Breast epithelium (tissue), 4 donors: ENCODE data around the gene NEDD8. TPM values are rescaled to one million over a fixed set of nuclear protein-coding genes. Genes with fewer than 3 reads are reported as not detected.

Experiments used
- DNase-seq, 2 donors: peaks; one replicate each; pipeline ENCODE4 v3.0.0-alpha.2; 2019; ENCODE audit warnings: low spot score in 2 of 2
- H3K27ac ChIP-seq, 2 donors: fragments of 200-600 bp; sonication (generic) in 1 of 2; one replicate each; pipeline ENCODE4 v1.5.1; 2016 to 2019; ENCODE audit warnings: mild to moderate bottlenecking in 1 of 2
- H3K27me3 ChIP-seq, 2 donors: fragments of 200-600 bp; sonication (generic) in 1 of 2; one replicate each; pipeline versions ENCODE4 v1.5.1 to v1.6.0; 2017 to 2019; ENCODE audit warnings: control low read depth in 1 of 2, mild to moderate bottlenecking in 1 of 2
- H3K36me3 ChIP-seq: fragments of 200-600 bp; one replicate; pipeline ENCODE4 v1.5.1; 2019
- H3K4me1 ChIP-seq, 2 donors: fragments of 200-600 bp; sonication (generic); one replicate each; pipeline ENCODE4 v1.5.1; 2016 to 2019; ENCODE audit warnings: control low read depth in 1 of 2
- H3K4me3 ChIP-seq, 3 donors: fragments of 200-600 bp; sonication (generic); 1 replicate in 2 of 3; 2 replicates in 1 of 3; pipeline ENCODE4 v1.5.1; 2016 to 2019; ENCODE audit warnings: mild to moderate bottlenecking in 3 of 3, moderate library complexity in 2 of 3
- H3K9me3 ChIP-seq, 2 donors: fragments of 200-600 bp; sonication (generic) in 1 of 2; one replicate each; pipeline ENCODE4 v1.5.1; 2016 to 2019; ENCODE audit warnings: control low read depth in 1 of 2
- CTCF ChIP-seq, 3 donors: fragments of 450-650 bp; IDR thresholded peaks; one replicate each; pipeline ENCODE4 v1.5.1; 2016 to 2017; ENCODE audit warnings: antibody characterized with exemption in 3 of 3, mild to moderate bottlenecking in 3 of 3, moderate library complexity in 3 of 3
- POLR2A ChIP-seq: fragments of 450-650 bp; IDR thresholded peaks from one replicate; pipeline ENCODE4 v1.6.1; 2016; ENCODE audit warnings: antibody characterized with exemption, mild to moderate bottlenecking, moderate library complexity
- POLR2AphosphoS5 ChIP-seq, 3 donors: sonication (generic); formaldehyde crosslinking; IDR thresholded peaks; one replicate each; pipeline ENCODE4 v1.6.1; 2017; ENCODE audit warnings: antibody characterized with exemption in 3 of 3
- intact Hi-C: fragments of 100-400 bp; cut with DNase I; formaldehyde crosslinking; loops from one replicate; pipeline ENCODE4 v1.15.1; 2023; ENCODE audit warnings: low total_unique reads
- total RNA-seq, 3 donors: library from RNA; depleted of rRNA; stranded (reverse); fragments of >200 nt; gene quantifications; one replicate each; pipeline ENCODE4 v1.1.0, GENCODE V29; 2016

The NEDD8 gene
- total RNA-seq, 3 donors from 2014 or later, result 118 to 165 (median 150) TPM

- H3K36me3 ChIP-seq, result peaks cover 5% of the 10 kb centered on the region
- peaks cover 0 to 8% of the 10 kb centered on the region in 2 donors for H3K4me1 ChIP-seq
- no peak overlapping the region for H3K4me3 ChIP-seq
Observed at GRCh38 chr14:24183014-24183481, 49.1 kb downstream of the NEDD8 start.

GRCh38 chr14:24182110-24182882 lies 49.9 kb downstream of the NEDD8 start:
- Histone ChIP-seq H3K27ac (peak overlapping the region in 1 of 2 donors; percentile 7), H3K9me3 (no peaks in the 10 kb centered on the region)
- intact Hi-C loops, result no loop called here

More at GRCh38 chr14:24183014-24183481, 49.1 kb downstream of the NEDD8 start:
- Histone ChIP-seq H3K27me3 (no peaks in the 10 kb centered on the region), H3K27ac (no peak overlapping the region), H3K9me3 (no peaks in the 10 kb centered on the region)
- no peak for TF ChIP-seq CTCF (IDR thresholded peaks at IDR 0.05)
- no peak for TF ChIP-seq POLR2AphosphoS5 (IDR thresholded peaks at IDR 0.05)
- TF ChIP-seq POLR2A, result no peak
- DNase-seq, result no peak
- intact Hi-C loops, result no loop called here

GRCh38 chr14:24181371-24182077 lies 50.6 kb downstream of the NEDD8 start:
- Histone ChIP-seq H3K4me1 (no peaks in the 10 kb centered on the region), H3K27ac (no peak overlapping the region)
- intact Hi-C loops, result no loop called here

More at GRCh38 chr14:24182110-24182882, 49.9 kb downstream of the NEDD8 start:
- Histone ChIP-seq H3K27me3 (no peaks in the 10 kb centered on the region), H3K4me1 (peaks cover 0 to under 1% of the 10 kb centered on the region in 2 donors), H3K36me3 (peaks cover 5% of the 10 kb centered on the region), H3K4me3 (no peak overlapping the region)
- DNase-seq, result no peak
- no peak for TF ChIP-seq POLR2AphosphoS5 (IDR thresholded peaks at IDR 0.05)
- no peak for TF ChIP-seq CTCF (IDR thresholded peaks at IDR 0.05)
- TF ChIP-seq POLR2A, result no peak

GRCh38 chr14:24179961-24180796 lies 52.0 kb downstream of the NEDD8 start:
- no peaks in the 10 kb centered on the region for H3K27me3 ChIP-seq
- TF ChIP-seq CTCF (IDR thresholded peaks at IDR 0.05) (no peak), POLR2A (no peak), POLR2AphosphoS5 (IDR thresholded peaks at IDR 0.05) (no peak)
- peak overlapping the region; percentile 66 to 83 for H3K27ac ChIP-seq
- no peak overlapping the region for H3K4me3 ChIP-seq
- H3K9me3 ChIP-seq, result no peaks in the 10 kb centered on the region
- DNase-seq, result no peak
- H3K36me3 ChIP-seq, result peaks cover 8% of the 10 kb centered on the region
- no peaks in the 10 kb centered on the region for H3K4me1 ChIP-seq
- intact Hi-C loops, result no loop called here

More at GRCh38 chr14:24181371-24182077, 50.6 kb downstream of the NEDD8 start:
- Histone ChIP-seq H3K27me3 (no peaks in the 10 kb centered on the region), H3K4me3 (no peak overlapping the region), H3K9me3 (no peaks in the 10 kb centered on the region), H3K36me3 (peaks cover 7% of the 10 kb centered on the region)
- DNase-seq, result no peak
- TF ChIP-seq POLR2A (no peak), POLR2AphosphoS5 (IDR thresholded peaks at IDR 0.05) (no peak), CTCF (IDR thresholded peaks at IDR 0.05) (no peak)
